Smooth muscle cell (in vitro differentiated cells): ENCODE measurements around the gene SULT2A1. TPM values are rescaled to one million over a fixed set of nuclear protein-coding genes. Genes with fewer than 3 reads are reported as not detected.

Experiments
- DNase-seq: peaks from one replicate; lab custom pipeline; 2025; ENCODE audit not compliant: unreplicated experiment; lab: John Stamatoyannopoulos, UW
- H2AFZ ChIP-seq: fragments of 200-600 bp; sonication (generic); 2 replicates; pipeline ENCODE4 v1.6.0; 2016; ENCODE audit warnings: antibody characterized with exemption, low read depth, mild to moderate bottlenecking
- H3F3A ChIP-seq: fragments of 200-600 bp; sonication (generic); 2 replicates; pipeline ENCODE4 v1.6.0; 2017; ENCODE audit warnings: antibody characterized with exemption, low read depth
- H3K27ac ChIP-seq: fragments of 200-600 bp; sonication (generic); 2 replicates; pipeline ENCODE4 v1.5.1; 2016; ENCODE audit warnings: low read depth, mild to moderate bottlenecking
- H3K27me3 ChIP-seq: fragments of 200-600 bp; sonication (generic); 2 replicates; pipeline ENCODE4 v1.6.1; 2016; ENCODE audit warnings: low read depth, mild to moderate bottlenecking
- H3K36me3 ChIP-seq: fragments of 200-600 bp; sonication (generic); 2 replicates; pipeline ENCODE4 v1.5.1; 2016; ENCODE audit warnings: low read depth
- H3K4me1 ChIP-seq: fragments of 200-600 bp; sonication (generic); 2 replicates; pipeline ENCODE4 v1.5.1; 2016; ENCODE audit warnings: low read depth
- H3K4me2 ChIP-seq: fragments of 200-600 bp; sonication (generic); 2 replicates; pipeline ENCODE4 v1.6.0; 2016; ENCODE audit warnings: mild to moderate bottlenecking
- H3K4me3 ChIP-seq: fragments of 200-600 bp; sonication (generic); 2 replicates; pipeline ENCODE4 v1.5.1; 2016; ENCODE audit warnings: mild to moderate bottlenecking
- H3K79me2 ChIP-seq: fragments of 200-600 bp; sonication (generic); 2 replicates; pipeline ENCODE4 v1.6.0; 2016; ENCODE audit warnings: low read depth, mild to moderate bottlenecking
- H3K9ac ChIP-seq: fragments of 200-600 bp; sonication (generic); 2 replicates; pipeline ENCODE4 v1.6.0; 2016; ENCODE audit warnings: low read depth
- H3K9me3 ChIP-seq: fragments of 200-600 bp; sonication (generic); replicated peaks from 2 replicates; pipeline ENCODE4 v1.5.1; 2016; ENCODE audit warnings: low read depth
- H4K20me1 ChIP-seq: fragments of 200-600 bp; sonication (generic); 2 replicates; pipeline ENCODE4 v1.6.0; 2016; ENCODE audit warnings: low read depth
- WGBS: methylation state at CpG from one replicate; pipeline ENCODE4 v1.1.7; 2016; ENCODE audit warnings: low lambda C conversion rate; 5-methylcytosine and 5-hydroxymethylcytosine counted together
- polyA plus RNA-seq: library from polyadenylated mRNA; unstranded; fragments of >200 nt; fragmentation: Nextera tagmentation; extraction: Ambion mirVana; gene quantifications from 2 replicates; pipeline ENCODE4 v1.2.1, GENCODE V29; 2016
- total RNA-seq: library from RNA; depleted of rRNA; stranded (reverse); fragments of >200 nt; gene quantifications from 2 replicates; pipeline ENCODE4 v1.2.3, GENCODE V29; 2014
- TF ChIP-seq, protein P1 (sequence below): fragments of 200-600 bp; sonication (generic); IDR thresholded peaks from 2 replicates; pipeline ENCODE4 v1.5.1; 2017; ENCODE audit warnings: borderline replicate concordance, mild to moderate bottlenecking, antibody characterized with exemption; ENCODE audit not compliant: insufficient read depth, poor library complexity, severe bottlenecking

Gene SULT2A1
- total and polyA plus RNA-seq, 2 experiments from 2014 or later = 0.10 TPM; not detected in 1

DNA sequence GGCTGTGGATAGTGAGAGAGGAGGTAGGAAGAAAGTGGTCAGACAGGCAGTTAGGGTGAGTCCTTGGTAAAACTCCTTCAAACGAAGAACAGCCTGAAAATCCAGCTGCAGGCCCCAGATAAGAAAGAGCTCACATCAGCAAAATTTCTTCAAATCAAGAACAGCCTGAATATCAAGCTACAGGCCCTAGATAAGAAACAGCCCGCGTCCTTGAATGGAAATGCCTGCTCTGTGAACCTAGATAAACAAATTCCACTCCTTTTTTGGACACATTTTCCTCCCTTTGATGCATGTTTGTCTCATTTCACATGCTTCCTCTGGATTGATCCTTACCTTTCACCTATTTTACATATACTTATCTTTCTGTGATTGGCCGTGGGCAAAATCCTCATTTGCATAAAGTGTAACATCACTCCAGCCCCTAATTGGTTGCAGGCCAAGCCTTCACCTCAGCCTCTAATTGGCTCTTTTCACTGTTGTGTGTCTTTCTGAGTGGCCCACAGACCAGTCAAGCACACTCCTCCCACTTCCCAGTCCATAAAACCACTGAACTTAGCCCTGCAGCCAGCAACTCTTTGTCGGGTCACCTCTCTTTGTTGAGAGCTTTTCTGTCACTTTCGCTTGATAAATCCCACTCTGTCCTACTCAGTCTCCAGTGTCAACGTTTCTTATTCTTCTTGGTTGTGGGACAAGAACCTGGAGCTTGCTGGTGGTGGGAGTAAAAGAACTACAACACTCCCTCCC, 6.0 kb upstream of the SULT2A1 start:
- H3K9ac ChIP-seq = no peak overlapping the region
- H3K27me3 ChIP-seq = no peaks in the 10 kb centered on the region
- peaks cover 9% of the 10 kb centered on the region for H3F3A ChIP-seq
- no peaks in the 10 kb centered on the region for H3K79me2 ChIP-seq
- 12% methylated on average over 7 of the region's 7 CpGs for WGBS
- peak overlapping the region; percentile 56 for H2AFZ ChIP-seq
- H3K9me3 ChIP-seq = no peaks in the 10 kb centered on the region
- H3K4me3 ChIP-seq = no peak overlapping the region
- peak overlapping the region; percentile 56 for H3K27ac ChIP-seq
- TF ChIP-seq, protein P1, sequence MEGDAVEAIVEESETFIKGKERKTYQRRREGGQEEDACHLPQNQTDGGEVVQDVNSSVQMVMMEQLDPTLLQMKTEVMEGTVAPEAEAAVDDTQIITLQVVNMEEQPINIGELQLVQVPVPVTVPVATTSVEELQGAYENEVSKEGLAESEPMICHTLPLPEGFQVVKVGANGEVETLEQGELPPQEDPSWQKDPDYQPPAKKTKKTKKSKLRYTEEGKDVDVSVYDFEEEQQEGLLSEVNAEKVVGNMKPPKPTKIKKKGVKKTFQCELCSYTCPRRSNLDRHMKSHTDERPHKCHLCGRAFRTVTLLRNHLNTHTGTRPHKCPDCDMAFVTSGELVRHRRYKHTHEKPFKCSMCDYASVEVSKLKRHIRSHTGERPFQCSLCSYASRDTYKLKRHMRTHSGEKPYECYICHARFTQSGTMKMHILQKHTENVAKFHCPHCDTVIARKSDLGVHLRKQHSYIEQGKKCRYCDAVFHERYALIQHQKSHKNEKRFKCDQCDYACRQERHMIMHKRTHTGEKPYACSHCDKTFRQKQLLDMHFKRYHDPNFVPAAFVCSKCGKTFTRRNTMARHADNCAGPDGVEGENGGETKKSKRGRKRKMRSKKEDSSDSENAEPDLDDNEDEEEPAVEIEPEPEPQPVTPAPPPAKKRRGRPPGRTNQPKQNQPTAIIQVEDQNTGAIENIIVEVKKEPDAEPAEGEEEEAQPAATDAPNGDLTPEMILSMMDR = no peak
- H4K20me1 ChIP-seq = no peaks in the 10 kb centered on the region
- peak overlapping the region; percentile 40 for H3K4me2 ChIP-seq
- no peaks in the 10 kb centered on the region for H3K36me3 ChIP-seq
- H3K4me1 ChIP-seq = no peaks in the 10 kb centered on the region
- no peak for DNase-seq

DNA sequence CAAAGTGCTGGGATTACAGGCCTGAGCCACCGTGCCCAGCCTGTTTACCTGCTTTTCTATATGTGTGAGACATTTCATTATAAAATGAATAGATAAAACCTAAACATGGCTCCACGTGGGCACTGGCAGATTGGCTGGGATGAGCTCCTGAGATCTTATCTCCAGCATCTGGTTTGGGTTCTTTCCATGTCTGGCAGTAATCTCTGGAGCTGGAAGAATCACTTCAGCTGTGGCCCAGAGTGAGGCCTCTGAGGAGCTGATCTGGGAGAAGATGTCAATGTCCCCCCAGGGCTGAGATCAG, 5.5 kb upstream of the SULT2A1 start:
- Histone ChIP-seq H3K27me3 (no peaks in the 10 kb centered on the region), H3K4me2 (peak overlapping the region; percentile 40), H3K36me3 (no peaks in the 10 kb centered on the region), H3F3A (peaks cover 9% of the 10 kb centered on the region), H2AFZ (peak overlapping the region; percentile 56), H4K20me1 (no peaks in the 10 kb centered on the region), H3K4me1 (no peaks in the 10 kb centered on the region), H3K27ac (peak overlapping the region; percentile 56), H3K4me3 (no peak overlapping the region), H3K9ac (no peak overlapping the region), H3K79me2 (no peaks in the 10 kb centered on the region), H3K9me3 (no peaks in the 10 kb centered on the region)
- TF ChIP-seq, protein P1 = no peak
- 12% methylated on average over 2 of the region's 2 CpGs for WGBS
- no peak for DNase-seq

DNA sequence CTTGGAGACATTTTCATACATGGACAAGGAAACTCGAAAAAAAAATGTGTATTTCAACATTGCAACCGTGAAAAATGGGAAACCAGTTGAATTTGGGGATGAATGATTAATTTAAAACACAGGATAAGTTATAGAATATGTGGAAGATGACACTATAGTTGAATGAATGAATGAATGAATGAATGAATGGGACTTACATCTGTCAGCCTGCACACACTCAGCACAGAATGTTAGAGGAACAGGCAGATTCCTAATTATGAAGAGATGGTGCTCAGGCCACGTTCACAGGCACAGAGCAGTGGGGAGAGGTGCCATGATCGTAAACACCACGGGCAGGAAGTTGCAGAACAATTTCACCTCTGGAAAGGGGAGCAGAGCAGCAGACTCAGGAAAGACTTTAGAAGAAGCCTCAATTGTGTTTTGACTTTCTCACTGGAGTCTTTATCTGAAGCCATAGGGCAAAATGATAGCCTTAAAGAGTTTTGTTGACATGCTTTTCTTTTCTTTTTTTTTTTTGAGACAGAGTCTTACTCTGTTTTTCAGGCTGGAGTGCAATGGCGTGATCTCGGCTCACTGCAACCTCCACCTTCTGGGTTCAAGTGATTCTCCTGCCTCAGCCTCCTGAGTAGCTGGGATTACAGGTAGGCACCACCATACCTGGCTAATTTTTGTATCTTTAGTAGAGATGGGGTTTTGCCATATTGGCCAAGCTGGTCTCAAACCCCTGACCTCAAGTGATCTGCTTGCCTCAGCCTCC, 4.9 kb upstream of the SULT2A1 start:
- Histone ChIP-seq H3K36me3 (no peaks in the 10 kb centered on the region), H4K20me1 (no peaks in the 10 kb centered on the region), H3K4me2 (peak overlapping the region; percentile 40), H3K27me3 (no peaks in the 10 kb centered on the region), H3K4me1 (no peaks in the 10 kb centered on the region), H3K79me2 (no peaks in the 10 kb centered on the region), H3K9me3 (no peaks in the 10 kb centered on the region), H3K4me3 (no peak overlapping the region), H3K9ac (no peak overlapping the region), H3F3A (peaks cover 9% of the 10 kb centered on the region), H2AFZ (peak overlapping the region; percentile 56), H3K27ac (peak overlapping the region; percentile 56)
- WGBS = 73% methylated on average over 7 of the region's 7 CpGs
- no peak for DNase-seq
- TF ChIP-seq, protein P1 = no peak
